ENCODE measurements around the gene SPG11.
"Not testable (repeated sequence)": the region's sequence is repeated elsewhere in the genome, so short reads cannot be mapped to it uniquely, and the experiment has no call there.

The SPG11 gene

DNA sequence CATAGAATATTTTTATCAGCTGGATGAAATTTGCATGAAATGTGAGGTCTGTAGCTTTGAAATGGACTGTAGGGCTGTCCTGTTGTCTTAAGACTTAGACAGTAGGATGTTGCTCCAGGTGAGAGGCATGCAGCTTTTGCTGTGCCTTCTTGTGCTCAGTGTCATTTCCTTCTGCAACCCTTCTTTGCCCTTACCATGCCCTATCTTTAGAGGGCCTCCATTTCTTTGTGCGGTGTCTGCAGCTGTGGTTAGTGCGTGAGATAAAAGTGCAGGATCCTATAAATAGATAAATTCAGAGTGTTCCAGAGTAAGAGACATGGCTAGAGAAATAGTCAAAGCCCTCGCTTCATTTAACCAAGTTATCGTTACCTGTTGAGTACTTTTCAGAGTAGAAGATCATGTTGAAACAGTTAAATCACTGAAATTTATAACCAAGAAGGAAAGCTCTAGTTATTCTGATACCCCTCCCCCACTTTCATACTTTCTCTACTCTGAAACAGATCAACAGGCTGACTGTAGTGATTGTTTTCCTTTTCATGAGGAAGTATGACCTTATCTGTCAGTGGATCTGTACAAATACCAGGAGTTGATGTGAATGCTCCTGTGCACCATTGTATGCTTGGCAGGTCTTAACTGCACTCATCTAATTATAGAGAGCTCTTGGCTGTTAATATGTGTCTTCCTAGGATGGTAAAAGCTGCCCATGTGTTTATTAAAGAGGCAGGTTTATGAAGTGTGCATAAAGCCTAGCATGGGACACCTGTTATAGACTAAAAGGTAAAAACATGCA is 108.3 kb downstream of the SPG11 start:
- FAIRE-seq: no peak

DNA sequence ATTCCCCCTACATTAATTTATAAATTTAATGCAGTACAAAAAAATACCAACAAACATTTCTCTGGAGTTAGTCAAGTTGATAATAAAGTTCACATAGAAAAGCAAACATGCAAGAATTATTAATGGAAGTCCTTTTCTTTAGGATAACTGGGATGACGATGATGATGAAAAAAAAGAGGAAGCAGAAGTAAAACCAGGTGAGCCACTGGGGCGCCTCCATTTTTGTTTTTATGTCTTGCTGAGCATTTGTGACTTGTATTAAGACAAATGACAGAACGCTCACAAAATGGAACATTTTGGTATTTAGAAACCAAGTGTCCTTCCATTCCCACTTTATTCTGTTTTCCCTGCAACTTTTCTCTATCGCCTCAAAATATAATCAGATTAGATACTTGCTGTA is 112.7 kb downstream of the SPG11 start:
- no peak for FAIRE-seq

DNA sequence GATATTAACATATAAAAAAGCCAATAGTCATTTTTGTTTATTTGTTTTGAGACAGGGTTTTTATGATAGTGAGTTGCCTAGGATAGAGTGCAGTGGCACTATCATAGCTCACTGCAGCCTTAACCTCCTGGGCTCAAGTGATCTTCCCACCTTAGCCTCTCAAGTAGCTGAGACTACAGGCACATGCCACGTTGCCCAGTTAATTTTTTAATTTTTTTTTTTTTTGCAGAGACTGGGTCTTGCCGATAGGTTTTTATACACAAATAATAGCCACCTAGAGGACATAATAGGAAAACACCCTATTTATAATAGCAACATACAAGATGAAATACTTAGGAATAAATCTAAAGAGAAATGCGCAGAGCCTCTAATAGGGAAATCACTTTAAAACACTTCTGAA is 113.2 kb downstream of the SPG11 start:
- FAIRE-seq: no peak

DNA sequence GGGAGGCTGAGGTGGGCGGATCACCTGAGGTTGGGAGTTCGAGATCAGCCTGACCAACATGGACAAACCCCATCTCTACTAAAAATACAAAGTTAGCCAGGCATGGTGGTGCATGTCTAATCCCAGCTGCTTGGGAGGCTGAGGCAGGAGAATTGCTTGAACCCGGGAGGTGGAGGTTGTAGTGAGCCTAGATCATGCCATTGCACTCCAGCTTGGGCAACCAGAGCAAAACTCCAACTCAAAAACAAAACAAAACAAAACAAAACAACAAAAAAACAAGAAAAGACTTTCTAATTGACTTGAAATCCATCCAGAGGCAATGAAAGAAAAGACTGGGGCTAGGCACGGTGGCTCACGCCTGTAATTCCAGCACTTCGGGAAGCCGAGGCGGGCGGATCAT is 114.3 kb downstream of the SPG11 start:
- FAIRE-seq: not testable (repeated sequence)

DNA sequence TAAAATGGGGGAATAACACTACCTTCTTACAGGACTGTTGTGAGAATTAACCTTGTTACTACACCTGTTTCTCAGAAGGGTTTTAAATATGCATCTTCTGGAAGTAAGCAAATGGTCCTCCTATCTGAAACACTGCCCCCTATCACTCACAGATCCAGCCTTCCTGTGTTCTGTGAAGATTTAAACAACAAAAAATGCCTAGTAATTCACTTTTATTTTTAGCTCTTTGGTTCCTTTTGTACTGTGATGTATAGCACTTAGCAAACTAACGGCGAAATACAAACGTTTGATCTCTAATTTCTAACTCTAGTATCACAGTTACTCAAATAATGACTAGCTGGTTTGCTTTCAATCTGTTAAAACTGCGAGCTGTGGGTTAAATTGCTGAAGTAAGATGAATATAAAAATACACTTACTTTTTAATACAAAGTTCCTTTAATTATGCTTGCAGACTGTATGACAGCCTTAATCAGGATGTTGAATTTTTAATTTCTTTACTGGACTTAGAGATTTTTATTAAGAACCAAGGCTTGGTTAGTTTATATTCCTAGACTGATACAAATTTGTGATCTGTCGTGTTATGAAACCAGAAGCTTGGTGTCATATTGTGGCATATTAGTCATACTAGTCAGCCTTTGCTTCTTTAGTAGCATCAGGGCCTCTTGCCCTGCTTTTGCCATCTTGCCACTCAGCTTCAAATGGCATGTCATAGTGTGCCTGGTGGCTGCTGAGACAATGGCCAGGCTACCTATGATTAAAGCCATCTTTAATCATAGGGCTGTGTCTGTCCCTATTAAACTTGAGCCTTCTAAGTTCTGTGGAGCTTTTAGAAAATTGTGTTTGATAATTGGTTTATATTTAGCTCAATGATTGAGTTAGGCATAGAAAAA is 117.3 kb downstream of the SPG11 start:
- peak; percentile 15 for FAIRE-seq

DNA sequence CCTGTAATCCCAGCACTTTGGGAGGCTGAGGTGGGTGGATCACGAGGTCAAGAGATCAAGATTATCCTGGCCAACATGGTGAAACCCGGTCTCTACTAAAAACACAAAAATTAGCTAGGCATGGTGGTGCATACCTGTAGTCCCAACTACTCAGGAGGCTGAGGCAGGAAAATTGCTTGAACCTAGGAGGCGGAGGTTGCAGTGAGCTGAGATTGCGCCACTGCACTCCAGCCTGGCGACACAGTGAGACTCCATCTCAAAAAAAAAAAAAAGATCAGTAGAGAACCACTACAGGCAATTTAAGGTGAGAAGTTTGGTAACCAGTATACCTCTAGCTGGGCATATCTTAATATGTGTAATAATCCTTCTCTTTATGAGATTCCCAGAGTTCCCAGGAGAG is 118.7 kb downstream of the SPG11 start:
- not testable (repeated sequence) for FAIRE-seq

DNA sequence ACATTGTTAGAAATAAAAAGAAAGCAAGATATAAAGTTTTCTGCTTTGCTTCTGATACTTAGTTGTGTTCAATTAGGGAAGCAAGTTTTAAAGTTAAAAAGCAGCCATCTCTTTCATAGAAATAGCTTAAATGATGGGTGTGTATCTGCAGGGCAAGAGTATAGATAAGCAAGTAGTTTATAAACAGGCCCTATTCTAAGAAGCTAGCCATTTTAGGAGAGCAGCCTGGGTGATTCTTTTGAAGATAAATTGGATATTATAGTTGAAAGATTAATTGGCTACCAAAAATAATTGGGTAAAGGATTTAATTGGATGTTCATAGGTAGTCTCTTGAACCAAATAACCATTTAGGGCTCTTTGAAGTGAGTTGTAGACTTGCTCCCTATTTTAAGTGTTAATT is 120.9 kb downstream of the SPG11 start:
- no peak for FAIRE-seq

DNA sequence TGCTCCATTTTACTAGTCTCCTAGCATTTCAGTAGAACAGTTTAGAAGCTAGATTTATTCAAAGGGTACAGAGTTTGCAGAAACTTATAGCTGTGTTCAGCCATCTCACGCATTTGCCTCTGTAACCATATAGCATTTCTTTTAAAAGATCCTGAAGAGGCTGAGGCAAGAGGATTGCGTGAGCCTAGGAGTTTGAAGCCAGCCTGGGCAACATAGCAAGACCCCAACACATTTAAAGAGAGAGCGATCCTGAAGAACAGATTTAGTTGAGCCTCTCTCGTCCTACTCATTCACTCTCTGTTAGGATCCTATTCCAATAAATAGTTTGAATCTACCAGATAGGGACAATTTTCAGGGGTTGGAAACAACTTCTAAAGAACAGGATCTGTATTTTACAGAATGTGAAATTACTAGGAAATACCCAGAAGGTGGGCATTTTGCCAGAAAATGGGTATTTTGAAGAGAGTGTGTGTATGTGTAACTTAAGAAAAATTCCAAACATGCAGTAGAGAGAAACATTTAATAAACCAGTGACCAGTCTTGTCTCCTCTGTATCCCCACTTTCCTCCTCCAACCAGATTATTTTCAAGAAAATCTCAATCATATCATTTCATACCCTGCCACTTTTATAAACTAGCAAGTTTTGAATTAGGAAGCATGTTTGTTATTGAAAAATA is 122.0 kb downstream of the SPG11 start:
- no peak for FAIRE-seq

DNA sequence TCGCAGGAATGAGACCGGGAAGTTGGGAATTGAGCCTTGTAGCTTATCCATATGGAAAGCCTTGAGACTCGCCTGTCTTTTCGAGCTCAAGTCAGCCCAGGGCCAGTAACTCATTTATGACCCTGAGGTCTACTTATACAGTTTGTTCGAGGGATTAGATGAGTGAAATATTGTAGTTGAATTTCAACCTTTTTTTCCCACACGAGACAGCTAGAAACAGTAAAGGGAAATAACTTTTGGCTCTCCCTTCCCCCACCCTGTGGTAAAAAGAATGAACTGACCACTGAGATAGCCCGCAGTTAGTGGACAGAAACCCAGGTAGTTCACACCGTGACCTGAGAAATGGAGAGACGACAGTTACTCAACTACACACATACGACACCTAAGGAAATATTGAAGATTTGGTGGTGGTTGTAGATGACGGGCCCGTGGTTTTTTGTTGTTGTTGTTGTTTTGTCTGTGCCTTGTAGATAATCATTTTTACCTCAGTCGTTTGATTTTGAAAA is 125.7 kb downstream of the SPG11 start:
- no peak for FAIRE-seq

DNA sequence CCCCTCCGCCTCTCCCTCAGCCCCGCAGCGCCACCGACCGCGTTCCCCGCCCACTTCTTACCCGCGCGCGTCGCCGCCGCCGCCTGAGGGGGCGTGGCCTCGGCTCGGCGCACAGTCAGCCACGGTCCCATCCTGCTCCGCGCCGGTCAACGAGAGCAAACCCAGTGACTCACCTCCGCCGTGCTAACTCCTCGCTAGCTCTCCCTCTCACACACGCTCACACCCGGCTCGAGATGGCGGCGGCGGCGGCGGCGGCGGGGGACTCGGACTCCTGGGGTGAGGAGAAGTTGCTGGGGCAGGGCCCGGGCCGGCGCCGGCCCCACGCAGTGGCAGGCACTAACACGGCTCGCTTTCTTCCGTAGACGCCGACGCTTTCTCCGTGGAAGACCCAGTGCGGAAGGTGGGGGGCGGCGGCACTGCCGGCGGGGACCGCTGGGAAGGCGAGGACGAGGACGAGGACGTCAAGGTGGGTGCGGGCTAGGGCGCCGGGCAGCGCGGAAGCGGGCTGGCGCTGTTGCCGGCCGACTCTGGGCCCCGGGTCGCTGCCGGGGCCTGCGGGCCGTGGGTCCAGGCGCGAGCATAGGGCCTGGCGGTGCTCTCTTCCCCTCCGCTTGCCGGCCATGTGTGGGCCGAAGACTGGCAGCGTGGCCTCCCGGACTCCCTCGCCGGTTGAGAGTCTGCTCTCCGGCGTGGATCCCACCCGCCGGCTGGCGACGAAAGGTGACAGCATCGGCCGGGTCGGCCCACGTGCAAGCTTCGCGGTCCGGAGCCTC is 126.3 kb downstream of the SPG11 start, which contains the start of gene EIF3J:
Gene EIF3J, plus strand, starts transcription at position 186 of the 773 bp plus-strand sequence. Its CDS starts 48 bp downstream, at position 234.
- no peak for FAIRE-seq

DNA sequence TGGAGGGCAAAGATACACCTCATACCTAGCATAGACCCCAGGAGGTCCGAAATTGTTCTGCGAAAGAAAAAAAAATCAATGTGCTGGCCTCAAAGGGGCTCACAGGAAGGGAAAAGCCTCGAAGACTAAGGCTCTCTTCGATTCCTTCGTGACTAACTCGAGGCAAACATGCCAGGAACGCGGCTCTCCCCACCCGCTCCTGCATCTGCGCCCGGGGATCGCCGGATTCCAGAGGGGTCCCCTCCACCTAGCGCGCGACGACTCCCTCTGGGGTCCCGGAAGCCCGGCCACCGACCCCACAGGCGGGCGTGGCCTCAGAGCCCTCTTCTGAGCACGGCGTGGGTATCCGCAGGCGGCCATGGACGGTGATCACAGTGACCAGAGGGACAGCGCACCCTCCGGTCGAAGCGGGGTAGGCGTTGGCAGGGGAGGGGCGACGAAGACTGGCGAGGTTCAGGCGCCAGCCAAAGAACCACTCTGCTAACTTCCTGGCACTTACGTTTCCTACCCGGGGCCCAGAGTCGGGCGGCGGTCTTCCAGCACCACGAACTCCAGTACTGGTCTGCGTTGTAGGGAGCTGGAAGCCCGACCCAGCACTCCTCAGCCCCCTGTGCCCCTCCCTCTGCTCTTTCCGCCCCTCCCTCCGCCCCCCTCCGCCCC is 127.0 kb downstream of the SPG11 start:
- no peak for FAIRE-seq

DNA sequence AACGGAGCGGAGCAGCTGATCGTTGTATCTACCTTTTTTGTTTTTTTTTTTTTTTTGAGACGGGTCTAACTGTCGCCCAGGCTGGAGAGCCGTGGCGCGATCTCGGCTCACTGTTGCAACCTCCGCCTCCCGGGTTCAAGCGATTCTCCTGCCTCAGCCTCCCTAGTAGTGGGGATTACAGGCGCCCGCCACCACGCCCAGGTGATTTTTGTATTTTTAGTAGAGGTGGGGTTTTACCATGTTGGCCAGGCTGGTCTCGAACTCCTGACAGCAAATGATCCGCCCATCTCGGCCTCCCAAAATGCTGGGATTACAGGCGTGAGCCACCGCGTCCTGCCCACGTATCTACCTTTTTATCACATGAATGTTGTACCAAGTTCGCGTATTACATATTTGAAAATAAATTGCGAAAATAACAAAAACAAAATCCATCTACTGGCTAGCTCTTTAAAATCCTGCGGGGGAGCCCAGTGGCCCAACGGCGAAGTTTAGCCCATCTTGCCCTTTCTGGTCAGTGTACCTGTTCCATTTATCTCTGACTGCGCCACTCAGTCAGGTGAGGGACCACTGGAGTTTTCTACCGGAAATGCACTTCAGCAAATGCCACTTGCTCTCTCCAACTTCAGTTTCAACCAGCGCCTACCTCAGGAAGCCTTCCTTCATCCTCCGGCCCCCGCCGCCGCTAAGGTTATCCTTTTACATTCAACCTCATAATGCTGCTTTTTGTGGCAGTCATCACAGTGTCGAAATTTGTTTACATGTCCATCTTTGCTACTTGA is 127.8 kb downstream of the SPG11 start:
- no peak for FAIRE-seq

DNA sequence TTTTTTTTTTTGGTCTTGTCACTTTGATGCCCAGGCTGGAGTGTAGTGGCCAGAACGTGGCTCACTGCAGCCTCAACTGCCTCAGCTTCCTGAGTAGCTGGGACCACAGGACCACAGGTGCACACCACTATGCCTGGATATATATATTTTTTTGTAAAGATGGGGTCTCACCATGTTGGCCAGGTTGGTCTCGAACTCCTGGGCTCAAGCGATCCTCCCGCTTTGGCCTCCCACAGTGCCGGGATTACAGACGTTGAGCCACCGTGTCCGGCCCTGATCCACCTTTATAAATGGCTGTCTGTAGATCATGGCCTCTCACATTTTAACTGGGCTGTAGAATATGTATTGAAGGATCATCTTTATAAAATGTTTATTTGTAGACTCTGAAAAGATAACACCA is 128.4 kb downstream of the SPG11 start:
- no peak for FAIRE-seq

DNA sequence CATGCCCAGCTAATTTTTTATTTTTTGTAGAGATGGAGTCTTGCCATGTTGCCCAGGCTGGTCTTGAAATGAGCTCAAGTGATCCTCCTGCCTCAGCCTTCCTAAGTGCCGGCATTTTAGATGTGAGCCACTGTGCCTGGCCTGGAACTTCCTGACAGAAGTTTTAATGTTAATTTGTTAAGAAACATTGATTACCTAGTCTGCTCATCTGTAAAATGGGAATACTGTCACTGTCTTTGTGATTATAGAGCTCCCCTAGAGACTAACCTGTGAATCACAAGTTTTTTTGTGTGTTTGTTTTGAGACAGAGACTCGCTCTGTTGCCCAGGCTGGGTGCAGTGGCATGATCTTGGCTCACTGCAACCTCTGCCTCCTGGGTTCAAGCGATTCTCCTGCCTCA is 130.8 kb downstream of the SPG11 start:
- FAIRE-seq: no peak

DNA sequence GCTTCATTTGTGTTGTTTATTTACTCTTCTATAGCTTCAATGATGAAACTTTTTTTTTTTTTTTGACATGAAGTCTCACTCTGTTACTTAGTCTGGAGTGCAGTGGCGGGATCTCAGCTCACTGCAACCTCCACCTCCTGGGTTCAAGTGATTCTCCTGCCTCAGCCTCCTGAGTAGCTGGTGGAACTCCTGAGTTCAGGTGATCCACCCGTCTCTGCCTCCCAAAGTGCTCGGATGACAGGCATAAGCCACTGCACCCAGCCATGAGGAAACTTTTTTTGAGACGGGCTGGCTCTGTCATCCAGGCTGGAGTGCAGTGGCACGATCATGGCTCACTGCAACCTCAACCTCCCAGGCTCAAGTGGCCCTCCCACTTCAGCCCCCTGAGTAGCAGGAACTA is 131.2 kb downstream of the SPG11 start:
- FAIRE-seq: not testable (repeated sequence)

DNA sequence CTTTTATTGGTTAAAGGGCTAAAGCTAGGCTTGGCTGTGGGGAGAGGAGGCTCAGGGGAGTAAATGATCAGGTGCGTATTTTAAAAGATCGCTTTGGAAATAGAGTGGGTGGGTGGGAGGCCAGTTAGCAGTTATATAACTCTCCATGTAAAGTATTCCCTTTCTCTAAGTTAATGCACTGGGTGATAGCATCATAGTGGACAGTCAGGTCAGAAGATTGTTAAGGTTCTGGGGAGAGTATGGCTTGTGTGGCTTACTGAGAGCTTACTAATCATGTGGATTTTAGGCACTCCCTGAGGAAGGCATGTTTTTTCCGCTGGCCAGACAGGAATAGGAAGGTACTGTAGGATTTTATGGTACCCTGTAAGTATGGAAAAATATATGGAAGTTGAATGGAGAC is 132.8 kb downstream of the SPG11 start:
- no peak for FAIRE-seq

DNA sequence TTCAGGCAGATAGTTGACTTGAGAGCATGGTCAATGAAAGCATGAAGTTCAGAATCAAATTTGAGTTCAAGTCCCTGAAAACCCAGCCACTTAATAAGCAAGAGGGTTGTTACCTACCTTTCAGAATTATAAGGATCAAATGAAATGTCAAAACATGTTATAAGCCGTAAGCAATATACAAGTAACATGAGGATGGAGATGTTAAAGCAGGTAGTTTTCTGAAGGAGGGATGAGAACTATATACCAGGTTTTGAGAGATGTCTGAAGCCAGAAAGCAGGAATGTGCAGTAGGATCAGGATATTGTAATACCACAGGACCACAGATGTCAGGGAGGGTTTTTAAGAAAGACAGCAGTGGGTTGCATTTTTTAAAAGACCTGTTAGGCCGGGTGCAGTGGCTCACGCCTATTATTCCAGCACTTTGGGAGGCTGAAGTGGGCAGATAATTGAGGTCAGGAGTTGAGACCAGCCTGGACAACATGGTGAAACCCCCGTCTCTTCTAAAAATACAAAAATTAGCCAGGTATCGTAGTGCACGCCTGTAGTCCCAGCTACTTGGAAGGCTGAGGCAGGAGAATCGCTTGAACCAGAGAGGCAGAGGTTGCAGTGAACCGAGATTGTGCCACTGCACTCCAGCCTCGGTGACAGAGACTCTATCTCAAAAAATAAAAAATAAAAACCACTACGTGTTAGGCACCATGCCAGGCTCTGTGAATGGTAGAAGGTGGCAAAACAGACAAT is 133.4 kb downstream of the SPG11 start:
- FAIRE-seq: no peak

DNA sequence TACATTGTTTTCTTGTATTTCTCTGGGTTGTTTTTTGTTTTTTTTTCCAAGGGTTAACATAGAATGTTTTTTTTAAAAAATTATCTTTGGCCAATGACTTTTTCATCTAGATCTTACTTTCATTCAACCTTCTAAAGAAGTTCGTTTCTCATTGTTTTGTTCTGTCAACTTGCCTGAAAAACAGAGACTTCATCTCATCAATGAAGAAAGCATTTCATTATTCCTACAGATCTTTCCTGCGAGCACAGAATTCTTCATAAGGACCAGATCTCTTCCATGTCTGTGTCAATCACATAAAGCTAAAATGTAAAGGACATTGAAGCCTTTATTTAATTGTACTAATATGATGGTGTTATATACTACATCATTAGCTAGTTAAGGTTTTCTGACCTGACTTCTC is 136.2 kb downstream of the SPG11 start:
- peak; percentile 49 for FAIRE-seq

DNA sequence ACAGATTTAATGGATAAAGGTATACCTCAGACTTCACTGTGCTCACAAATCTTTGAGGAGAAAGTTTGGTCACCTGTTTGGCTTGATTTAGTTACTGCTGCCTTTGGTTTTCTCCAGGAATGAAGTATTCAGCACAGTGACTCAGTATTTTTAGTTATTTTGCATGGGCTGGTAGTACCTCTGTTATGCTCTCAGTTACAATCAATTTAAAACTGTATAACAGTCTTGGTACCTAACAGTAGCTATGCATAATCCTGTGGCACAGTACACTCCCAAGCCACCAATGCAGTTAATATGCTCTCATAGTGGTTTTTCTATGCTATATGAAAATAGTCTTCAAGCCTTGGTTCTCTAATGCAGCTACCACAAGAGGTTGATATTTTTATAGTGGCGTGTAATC is 138.4 kb downstream of the SPG11 start:
- FAIRE-seq: no peak

DNA sequence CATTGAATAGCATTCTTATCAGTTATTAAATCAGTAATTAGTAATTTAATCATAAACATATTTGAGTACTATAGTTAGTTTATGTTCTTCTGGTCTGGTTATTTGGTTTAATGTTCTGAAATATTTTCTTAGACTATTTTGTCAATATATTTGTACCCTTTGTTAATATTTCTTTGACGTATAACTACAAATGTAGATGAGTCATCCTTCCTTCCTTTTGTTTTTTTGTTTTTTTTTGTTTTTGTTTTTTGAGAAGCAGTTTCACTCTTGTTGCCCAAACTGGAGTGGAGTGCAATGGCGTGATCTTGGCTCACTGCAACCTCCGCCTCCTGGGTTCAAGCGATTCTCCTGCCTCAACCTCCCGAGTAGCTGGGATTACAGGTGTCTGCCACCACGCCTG is 143.9 kb downstream of the SPG11 start:
- FAIRE-seq: peak; percentile 66

Measured in G401.6 (cell line).